GM21526 (cell line): ENCODE results near the gene GSDME.
"Not testable (repeated sequence)": the region's sequence is repeated elsewhere in the genome, so short reads cannot be mapped to it uniquely, and the experiment has no call there.

Experiments
- ATAC-seq: cut with Tn5 transposase; IDR thresholded peaks from one replicate; pipeline ENCODE4 v1.9.1; 2021; ENCODE audit warnings: moderate library complexity; ENCODE audit not compliant: unreplicated experiment, low FRiP score

The GSDME gene

DNA sequence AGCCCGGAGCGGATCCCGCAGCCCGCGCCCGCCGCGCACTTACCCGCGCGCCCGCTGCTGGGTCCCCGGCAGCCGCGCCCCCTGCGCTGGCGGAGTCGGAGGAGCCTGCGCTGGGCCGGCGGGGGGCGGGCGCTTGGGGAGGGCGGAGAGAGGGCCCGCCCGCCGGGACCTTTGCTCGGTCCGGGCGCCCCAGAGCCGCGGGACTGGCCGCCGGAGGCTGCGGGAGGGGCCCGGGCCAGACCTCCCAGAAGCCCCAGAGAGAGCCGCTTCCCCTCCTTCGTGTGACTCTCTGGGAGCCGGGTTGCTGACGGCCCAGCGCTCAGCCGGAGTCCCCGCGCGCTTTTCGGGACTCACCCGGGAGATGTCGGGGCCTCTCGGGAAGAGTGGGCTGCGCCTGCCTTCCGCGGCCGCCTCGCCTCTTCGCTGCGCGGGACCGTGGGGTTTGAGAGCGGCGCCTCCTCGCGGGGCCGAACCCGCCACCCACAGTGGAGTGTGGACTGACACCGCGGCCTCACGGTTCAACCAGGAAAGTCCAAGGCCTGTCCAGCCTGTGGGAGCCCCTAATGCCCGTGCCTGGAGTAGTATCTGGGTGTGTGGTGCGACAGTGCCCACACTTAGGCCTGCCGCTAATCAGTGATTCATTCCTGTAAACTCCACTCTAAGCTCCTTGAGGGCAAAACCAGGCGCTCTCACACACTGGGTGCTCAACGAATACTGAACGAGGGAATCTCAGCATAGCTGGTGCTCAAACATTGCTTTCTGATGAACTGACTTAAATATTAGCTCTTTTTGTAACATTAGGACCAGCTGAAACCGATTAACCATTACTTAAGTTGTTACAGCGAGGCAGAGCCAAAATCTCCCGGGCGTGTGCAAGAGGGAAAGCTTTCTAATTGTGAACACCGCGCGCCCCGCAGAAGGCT is at the start of gene GSDME:
TSS of gene GSDME (minus strand) at position 112 of the 923 bp plus-strand sequence. CDS start 7,690 bp downstream, outside the sequence.
- peak; percentile 65 for ATAC-seq

GRCh38 chr7:24802300-24802699 is 45.0 kb upstream of the GSDME start:
- ATAC-seq = no peak

DNA sequence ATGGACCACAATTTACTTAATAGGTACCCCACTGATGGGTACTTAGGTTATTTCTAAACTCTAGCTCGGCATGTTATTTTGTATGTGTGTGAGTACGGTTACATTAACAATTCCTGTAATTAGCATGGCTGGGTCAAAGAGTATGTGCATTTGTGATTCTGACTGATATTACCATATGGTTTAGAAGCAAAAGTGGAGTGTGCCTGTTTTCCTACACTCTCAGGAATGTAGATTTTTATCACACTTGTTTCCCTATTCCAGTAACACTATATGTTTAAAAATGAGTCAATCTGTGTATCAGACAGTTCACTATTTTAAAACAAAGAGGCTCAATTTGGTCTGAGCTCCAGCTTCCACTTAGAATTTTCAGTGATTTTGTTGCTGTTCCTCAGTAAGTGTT is 44.6 kb upstream of the GSDME start:
- no peak for ATAC-seq

DNA sequence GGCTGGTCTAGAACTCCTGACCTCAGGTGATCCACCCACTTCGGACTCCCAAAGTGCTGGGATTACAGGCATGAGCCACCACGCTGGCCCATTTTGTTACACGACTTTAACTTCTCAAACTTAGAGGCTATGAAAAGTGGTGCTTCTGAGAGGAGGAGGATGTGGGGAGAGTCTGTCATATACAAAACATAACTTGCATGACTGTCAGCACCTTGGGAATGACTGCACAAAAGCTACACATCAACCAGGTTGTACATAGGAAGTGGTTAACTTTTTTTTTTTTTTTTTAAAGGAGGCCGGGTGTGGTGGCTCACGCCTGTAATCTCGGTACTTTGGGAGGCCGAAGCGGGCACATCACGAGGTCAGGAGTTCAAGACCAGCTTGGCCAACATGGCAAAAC is 43.4 kb upstream of the GSDME start:
- no peak for ATAC-seq

- no peak for ATAC-seq
Observed at GRCh38 chr7:24800073-24800472, 42.8 kb upstream of the GSDME start.

DNA sequence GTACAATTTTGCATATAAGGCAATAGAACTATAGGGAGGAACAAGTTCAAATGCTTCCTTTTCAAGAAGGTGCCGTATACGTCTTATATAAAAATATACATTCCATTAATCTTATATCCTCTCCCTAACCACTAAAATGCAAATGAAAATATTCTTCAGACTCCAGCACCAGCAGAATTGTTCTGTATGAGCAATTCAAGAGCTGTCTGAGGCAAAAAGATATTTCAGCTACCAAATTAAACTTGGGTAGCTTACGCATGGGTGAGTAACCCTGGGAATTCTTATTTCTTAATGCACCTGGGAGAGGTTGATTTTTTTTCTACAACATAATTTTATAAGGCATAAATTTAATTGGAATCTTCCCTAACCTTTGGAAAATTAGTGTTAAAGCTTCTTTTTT is 42.2 kb upstream of the GSDME start:
- ATAC-seq = no peak

DNA sequence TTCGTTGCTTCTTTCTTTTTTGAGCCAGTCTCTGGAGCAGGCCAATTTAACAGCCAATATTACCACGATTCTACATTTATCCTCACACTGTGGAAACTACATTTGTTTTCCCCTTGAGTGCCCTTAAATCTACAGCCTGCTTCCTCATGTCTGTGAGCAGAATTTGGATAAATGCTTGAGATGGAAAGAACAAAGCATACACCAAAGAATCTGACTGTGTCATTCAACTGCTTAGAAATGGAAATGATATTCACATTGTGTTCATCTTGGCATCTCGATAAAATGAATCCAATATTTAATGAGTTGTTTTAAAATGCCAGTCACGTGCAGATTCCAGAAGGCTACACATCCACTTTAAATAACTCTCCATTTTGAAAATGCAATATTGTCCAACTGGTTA is 41.0 kb upstream of the GSDME start:
- no peak for ATAC-seq

DNA sequence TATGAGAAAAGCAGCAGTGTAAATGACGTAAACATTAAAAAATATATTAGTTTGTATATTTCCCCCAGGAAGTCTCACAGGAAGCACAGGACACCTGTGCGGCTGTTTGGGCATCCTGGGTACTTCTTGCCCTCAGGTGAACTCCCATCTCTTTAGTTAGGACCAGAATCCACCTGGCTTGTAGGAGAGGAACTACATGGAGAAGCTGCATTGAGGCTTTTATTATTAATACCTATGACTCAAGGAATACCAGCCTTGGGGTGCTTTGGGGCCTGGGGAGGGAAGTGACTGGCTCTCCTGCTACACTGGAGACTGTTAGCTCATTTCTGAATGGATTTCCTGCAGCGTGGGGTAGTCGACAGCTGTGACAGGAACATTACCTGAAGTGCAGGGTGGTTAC is 40.0 kb upstream of the GSDME start:
- ATAC-seq = no peak

DNA sequence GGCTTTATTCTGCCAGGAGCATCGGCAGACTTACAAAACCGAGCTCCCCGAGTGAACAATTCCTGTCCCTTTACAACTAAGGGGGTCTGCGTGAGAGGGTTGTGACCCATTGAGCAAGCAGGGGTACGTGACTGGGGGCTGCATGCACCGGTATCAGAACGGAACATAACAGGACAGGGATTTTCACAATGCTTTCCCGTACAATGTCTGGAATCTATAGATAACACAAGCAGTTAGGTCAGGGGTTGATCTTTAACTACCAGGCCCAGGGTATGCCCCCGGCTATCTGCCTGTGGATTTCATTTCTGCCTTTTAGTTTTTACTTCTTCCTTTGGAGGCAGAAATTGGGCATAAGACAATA is 38.1 kb upstream of the GSDME start:
- ATAC-seq = no peak

GRCh38 chr7:24794751-24795406 is 37.6 kb upstream of the GSDME start:
- ATAC-seq = not testable (repeated sequence)

DNA sequence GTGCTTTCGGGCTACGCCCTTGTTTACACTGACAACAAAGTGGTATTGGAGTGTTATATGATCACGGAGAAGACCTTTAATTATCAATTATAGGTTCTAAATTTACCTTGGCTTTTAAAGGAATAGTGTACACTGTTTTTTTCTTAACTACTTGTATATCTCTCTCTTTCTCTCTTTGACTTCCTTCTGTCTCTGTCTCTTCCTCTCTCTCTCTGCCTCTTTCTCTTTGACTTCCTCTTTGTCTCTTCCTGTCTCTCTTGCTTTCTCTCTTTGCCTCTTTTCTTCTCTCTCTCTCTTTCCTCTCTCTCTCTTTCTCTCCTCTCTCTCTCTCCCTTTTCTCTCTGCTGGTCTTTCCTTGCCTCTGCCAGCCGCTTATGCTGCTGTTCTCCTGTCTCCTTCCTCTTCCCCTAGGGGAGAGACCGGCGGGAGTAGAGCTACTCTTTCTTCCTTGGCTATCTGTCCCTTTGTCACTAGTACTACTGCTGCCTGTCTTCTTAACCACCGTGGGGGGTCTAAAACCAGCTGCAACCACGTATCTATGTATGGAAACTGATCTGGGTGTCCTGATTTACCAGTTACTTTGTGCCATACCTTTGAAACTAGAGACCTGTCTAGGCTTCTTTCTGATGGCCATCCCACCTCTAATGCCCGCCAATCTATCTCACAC is 36.9 kb upstream of the GSDME start:
- no peak for ATAC-seq

GRCh38 chr7:24788961-24789576 is 31.8 kb upstream of the GSDME start:
- ATAC-seq = no peak

DNA sequence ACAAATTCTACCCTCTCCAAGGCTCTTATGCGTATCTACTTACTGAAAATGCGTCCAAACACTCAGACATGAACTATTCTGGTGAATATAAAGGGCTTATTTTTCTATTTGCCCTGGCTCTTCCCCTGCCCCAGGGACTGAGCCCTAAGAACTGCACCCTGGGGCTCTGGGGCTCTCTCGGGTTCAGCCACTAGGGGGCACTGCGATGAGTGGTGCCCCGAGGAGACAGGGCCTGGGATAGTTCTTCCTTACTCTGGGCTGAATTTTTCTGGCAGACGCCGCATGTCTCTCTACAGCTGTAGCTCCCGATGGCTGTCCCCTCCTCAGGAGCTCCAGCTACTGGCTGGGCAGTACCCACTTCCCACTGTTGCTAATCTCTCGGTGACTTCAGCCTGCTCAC is 30.8 kb upstream of the GSDME start:
- no peak for ATAC-seq

DNA sequence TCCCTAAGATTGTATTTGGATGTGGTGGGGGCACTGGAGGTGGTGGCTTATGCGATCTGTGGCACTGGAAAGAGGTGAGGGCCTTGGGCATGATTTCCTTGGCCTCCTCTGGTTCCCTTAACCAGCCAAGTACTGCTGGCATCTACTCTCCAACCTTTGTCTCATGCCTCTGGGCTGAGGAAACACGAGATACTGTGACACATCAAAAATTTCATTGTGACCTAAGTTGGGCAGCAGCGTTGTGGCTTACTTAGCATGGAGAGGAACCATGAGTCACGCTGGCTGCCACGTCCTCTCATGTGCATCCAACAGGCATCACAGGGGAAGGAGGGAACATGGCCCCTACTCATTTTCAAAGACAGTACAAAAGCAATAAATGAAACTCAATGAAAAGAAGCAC is 29.7 kb upstream of the GSDME start:
- ATAC-seq = no peak

DNA sequence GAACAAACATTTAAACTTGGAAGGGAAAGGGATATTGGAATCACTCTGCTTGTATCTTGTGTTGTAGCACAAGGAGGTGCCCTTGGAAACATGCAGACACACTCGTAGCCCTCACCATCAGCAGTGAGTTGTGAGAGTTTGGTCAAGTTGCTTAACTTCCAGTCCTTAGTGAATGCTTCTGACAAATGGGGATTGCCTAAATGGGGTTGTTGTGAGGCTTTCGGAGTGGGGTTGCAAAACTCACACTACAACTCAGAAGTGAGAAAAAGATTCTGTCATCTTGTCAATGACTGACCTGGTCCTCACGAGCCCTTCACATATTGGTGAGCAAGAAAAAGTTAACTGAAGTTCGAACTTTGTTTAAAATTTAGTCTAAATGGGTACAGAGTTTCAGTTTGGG is 29.0 kb upstream of the GSDME start:
- ATAC-seq = no peak

DNA sequence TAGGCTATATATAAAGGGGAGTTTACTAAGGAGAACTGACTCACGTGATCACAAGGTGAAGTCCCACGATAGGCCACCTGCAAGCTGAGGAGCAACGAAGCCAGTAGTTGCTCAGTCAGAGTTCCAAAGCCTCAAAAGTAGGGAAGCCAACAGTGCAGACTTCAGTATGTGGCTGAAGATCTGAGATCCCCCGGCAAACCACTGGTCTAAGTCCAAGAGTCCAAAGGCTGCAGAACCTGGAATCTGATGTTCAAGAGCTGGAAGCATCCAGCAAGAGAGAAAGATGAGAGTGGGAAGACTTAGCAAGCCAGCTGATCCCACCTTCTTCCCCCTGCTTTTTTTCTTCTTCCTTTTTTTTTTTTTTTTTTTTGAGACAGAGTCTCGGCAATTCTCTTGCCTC is 27.0 kb upstream of the GSDME start:
- ATAC-seq = no peak

DNA sequence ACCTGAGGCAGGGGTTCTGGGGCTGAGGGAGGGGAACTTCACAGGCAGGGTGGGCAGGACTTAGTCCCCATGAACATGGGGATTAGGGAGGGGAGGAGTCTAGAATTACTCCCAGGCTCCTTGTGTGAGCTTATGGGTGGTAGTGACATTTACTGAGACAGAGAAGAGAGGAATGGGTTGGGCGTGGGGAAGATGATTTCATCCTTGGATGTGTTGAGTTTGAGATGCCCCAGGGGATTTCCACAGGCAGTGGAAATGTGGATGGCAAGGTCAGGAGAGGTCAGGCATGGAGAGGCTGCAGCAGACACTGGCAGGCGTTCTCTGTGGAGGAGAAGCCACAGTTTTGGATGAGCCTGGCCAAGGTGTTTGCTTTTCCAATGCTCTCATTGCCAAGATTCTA is 26.4 kb upstream of the GSDME start:
- no peak for ATAC-seq

GRCh38 chr7:24781106-24781505 is 23.8 kb upstream of the GSDME start:
- ATAC-seq = no peak

DNA sequence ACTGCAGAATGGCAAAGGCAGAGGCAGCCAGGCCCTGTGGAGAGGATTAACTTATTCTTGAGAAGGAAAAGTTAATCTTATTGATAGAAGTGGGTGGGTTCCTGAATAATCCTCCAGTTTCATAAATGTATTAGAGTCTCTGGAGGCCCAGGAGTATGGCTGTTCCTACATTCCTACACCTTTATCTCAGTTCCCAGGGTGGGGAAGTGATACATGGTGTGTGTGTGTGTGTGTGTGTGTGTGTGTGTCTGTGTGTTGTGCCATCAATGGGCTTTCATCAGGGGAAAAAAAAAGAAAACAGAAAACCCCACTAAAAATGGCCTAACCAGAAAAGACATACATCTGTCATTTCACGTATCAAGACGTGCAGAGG is 22.0 kb upstream of the GSDME start:
- ATAC-seq = no peak

DNA sequence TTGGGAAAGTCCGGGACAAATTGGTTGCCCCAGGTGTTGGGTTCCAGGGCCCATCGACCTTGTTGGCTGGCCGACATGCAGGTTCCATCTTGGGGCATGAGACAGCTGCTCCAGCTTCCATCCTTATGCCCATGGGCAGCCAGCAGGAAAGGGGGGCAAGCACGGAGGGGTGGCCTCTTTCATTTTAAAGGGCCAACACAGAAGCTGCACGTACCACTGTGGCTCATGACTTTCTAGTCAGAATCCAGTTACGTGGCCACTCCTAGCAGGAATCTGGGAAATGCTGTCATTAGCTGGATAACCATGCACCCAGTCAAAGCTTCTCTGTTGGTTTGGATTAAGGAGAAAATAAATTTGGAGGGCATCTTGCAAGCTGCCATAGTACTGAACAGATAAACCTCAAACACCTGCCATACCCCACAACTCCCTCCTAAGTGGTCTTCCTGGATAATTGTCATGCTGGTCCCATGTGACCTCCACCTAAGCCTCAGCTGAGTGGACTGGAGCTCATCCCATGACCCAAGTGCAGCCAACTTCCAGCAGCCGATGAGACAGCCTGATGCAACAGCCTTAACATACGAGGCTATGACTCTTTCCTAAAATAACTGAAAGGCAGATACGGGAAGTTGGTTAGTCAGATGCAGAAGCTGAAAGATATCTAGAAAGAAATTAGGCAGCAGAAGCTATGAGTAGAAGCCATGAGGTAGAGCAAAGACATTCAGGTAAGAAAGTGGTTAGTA is 21.4 kb upstream of the GSDME start:
- ATAC-seq = peak; percentile 60
